HK-2 (cell line): ENCODE results near the gene GRM4.

Experiments
- DNase-seq: peaks from one replicate; pipeline ENCODE4 v3.0.0-alpha.2; 2018; ENCODE audit not compliant: unreplicated experiment

GRM4 gene

DNA sequence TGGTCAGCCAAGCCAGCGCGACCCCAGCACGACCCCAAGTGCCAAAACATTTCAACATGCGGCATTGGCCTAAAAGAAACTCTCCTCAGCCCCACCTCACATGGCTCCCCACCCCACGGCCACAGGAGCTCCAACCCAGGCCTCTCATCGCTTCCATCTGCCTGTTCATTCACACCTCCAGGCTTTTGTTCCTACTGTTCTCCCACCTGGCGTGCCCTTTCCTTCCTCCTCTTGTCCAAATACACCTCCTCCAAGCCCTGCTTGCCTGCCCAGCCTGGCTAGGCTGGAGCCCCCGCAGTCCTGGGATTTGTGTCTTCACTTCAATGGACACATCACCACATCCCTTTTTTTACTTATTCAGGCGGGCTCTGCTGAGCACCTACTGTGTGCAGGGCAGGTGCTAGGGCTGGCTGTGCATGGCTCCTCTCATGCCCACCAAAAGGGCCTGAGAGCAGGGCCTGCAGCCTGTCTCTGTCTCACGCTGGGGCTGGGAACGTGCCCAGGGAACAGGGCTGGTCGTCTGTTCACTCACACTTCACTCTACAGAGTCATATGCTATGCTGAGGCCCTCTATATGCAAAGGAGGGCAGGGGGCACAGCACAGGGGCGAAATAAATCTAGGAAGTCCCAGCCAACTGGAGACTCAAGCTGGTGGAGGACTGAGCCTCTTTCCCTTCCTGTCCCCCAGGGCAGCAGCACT is 61.1 kb downstream of the GRM4 start:
- no peak for DNase-seq

DNA sequence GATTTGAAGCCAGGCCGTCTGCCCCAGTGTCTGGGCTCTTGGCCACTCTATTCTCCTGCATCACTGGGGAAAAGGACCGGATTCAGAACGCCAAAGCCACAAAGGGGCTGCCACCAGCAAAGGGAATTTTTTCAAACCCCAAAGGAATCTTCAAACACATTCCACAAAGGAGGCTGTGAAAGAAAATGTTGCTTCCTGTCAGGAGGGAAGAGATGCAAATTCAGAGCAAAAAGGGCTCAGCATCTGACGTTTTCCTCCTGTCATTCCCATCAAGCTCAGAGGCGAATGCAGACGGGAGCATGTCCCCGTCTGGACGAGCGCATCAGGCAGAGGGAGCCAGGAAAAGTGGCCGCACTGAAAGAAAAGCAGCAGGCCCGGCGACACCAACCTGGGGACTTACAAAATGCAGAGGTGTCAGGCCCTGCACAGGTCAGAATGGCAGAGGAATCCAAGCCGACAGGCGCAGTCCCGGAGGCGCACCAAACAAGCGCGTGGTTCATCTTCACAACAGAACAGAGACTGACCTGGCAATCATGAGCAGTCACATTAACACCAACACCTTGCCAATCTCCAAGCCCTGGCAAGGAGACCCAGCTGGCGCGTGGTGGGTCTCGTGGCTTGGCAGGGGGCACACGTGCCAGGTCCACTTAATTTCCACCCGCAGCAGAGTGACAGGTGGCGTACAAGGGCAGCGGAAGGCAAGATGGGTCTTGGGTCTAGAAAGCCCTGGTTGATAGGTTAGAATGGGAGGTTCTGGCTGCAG is 62.8 kb downstream of the GRM4 start:
- no peak for DNase-seq

DNA sequence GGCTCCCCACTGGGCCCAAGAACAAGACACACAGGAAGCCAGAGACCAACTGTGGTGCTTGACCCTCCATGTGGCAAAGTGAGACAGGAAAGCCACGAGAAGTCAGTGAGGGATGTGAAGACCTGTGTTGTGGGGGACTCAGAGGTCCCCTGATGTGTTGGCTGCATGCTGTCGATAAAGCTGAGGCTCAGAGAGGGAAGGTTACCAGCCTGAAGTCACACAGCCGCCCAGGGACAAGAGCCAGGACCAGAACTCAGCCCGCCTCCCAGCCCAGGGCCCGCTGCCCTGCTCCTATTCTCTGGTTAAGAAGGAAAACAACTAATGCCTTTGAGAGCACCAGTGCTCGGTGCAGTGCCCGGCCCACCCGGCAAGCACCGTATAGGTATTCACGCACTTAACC is 63.5 kb downstream of the GRM4 start:
- no peak for DNase-seq

DNA sequence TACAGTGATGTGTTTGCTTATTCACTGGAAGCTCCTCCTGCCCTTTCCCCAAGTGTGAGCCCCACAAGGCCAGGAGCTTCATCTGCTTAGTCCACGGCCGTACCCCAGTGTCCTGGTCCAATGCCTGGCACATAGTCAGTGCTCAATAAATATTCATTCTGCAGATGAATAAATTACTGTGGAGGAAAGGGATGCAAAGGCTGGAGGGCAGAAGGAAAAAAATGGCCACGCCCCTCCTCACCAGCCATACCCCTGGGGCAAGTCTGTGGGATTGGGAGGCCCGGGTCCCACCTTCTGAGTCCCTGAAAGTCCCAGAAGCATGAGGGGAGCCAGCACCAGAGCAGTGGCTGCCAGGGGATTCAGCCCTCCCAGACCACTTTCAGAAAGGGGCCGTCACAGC is 65.5 kb downstream of the GRM4 start:
- DNase-seq: no peak

DNA sequence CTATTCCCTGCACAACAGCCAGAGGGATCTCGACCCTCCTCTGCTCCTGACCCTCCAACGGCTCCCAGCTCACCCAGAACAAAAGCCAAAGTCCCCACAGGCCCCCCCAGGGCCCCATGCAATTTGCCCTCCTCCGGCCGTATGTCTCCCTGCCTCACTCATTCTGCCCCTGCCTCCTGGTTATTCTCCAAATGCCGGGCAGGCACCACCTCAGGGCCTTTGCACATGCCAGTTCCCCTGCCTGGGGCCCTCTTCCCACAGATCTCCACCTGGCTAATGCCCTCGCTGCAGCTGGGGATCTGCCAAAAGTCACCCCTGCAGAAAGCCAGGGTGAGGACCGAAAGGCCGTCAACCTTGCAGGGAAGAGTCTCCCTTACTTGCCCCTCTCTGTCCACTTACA is 66.0 kb downstream of the GRM4 start:
- DNase-seq: no peak

DNA sequence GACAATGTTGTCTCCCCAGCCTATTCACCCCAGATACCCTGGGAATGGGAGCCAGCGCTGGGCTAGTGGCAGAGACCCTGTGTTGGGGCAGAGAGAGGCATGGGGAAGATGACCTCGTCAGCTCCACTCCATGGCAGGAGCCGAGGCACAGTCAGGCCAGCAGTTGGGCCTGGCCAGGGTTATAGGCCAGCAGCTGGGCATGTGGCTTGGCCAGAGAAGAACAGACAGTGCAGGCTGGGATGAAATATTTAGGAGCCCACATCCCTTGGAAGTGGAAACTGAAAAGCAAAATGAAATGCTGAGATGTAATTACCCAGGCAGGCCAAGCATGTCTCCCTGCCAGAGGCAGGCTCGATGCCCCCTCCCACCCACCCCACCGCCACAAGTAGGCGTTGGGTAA is 70.0 kb downstream of the GRM4 start:
- DNase-seq: no peak

DNA sequence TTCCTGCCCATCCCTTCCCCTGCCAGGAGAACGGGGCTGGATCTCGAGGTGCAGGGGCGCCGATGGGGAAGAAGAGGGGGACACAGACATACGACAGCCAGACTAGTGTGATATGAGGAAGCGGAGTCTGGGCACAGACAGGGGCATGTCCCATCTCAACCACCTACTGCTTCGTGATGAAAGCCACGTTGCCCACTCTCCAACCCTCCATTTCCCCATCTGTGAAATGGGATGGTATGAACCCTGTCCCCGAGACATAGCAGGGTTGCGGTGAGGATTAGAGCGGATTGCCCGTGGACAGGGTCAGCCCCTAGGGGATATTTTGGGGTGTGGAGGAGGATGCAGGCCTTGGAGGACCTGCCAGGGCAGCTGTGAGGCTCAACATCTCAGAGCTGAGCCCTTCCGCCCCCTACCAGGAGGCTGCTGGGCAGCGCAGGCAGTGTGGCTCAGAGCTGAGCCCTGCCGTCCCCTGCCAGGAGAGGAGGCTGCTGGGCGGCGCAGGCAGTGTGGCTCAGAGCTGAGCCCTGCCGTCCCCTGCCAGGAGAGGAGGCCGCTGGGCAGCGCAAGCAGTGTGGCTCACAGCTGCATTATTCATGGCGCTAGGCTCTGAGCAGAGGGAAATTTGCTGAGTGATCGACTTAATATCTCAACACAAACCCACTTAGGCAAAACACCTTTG is 71.7 kb downstream of the GRM4 start:
- DNase-seq: no peak

DNA sequence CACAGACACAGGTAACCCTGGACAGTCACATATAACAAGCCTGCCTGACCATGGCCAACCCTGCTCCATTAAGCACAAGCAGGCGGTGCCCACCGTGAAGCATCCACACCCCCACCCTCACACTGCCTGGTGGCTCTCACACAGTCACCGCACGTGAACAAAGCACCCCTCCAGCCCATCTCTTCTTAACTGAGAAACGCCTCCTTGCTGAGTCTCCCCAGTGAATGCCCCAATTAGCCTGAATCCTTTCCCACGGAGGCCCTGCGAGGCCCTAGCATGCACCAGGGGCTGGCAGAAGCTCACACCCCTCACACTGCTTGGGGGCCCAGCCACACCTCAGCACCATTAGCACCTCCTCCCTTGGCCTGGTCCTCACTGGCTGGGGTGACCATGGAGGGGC is 72.3 kb downstream of the GRM4 start:
- DNase-seq: no peak

DNA sequence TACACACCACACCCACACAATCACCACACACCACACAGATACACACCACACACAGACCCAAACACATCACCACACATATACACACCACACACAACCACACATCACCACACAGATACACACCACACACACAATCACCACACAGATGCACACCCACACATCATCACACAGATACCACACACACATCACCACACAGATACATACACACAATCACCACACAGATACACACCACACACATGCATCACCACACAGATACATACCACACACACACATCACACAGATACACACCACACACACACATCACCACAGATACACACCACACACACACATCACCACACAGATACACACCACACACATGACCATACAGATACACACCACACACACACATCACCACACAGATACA is 73.2 kb downstream of the GRM4 start:
- no peak for DNase-seq

DNA sequence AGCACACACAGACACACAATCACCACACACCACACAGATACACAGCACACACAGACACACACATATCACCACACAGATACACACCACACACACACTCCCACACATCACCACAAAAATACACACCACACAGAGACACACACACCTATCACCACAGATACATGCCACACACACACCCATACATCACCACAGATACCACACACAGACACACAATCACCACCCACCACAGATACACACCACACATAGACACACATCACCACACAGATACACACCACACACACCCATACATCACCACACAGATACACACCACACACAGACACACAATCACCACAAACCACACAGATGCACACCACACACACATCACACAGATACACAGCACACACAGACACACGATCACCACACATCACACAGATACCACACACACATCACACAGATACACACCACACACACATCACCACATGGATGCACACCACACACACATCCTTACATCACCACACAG is 74.0 kb downstream of the GRM4 start:
- DNase-seq: no peak

DNA sequence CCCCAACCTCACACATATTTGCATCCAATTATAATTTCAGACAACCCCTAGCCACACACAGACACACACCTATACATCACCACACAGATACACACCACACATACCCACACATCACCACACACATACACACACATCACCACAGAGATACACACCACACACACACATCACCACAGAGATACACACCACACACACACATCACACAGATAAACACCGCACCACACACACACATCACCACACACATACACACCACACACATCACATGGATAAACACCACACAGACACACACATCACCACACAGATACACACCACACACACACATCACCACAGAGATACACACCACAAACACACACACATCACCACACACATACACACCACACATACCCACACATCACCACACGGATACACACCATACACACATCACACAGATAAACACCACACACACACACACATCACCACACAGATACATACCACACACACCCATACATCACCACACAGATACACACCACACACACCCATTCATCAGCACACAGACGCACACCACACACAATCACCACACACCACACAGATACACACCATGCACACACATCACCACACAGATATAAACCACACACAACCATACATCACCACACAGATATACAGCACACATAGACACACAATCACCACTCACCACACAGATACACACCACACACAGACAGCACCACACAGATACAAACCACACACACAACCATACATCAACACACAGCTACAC is 74.6 kb downstream of the GRM4 start:
- DNase-seq: no peak

DNA sequence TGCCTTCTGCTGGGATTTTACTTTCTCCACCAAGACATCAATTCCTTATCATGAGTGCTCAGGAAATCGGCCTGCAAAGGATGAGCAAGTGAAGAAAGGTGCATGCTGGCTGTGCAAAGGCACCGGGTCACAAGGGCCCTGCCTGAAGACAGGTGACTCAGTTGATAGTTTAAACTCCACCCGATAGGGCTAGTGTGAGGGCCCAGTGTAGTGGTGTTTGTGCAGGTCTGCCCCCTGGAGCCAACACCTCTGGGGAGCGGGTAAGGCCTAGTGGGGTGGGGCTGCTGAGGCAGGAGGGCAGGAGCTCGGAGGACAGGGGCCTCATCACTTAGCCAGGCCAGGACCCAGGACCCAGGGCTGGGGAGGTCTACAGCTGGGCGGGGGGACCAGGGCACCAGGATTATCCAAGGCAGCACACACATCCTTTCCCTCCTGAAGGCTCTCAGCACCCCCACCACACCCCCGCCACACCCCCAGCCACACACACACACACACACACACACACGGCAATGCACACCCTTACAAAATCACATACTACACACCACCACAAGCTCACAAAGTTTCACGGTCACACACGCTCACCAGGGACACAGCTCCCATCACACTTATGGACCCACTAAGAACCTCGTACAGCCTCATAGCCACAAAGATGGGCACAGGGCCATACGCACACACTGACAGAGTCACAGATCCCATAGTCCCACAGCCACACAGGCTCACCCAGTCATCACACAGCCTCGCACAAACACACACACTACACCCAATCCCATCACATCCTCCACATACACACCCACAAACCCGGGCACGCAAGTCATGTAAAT is 75.4 kb downstream of the GRM4 start:
- DNase-seq: no peak

DNA sequence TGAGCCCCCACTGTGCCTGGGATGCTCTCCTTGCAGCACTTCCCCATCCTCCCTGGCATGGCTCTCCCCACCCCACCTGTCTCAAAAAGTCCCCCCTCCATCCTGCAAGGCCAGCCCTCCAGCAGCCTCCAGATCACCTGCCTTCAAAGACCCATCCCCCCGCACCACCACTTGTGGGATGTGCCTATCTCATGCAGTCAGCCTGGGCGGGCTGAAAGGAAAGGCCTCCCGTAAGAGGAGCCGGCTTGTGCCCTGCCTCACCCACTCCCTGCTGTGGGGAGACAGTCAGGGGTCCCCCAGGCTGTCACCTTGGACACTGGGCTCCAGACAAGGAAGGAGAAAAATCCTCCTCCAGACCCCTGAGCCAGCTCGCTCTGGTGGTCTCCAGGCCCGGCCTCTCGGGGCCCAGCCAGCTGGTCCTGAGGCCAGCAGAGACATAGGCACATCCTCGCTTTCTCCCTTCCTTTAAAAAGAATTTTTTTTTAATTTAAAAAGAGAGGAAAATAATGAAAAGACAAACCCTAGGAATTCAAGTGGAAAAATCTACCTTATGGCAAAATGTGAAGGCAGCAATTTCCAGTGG is 77.3 kb downstream of the GRM4 start:
- DNase-seq: no peak

DNA sequence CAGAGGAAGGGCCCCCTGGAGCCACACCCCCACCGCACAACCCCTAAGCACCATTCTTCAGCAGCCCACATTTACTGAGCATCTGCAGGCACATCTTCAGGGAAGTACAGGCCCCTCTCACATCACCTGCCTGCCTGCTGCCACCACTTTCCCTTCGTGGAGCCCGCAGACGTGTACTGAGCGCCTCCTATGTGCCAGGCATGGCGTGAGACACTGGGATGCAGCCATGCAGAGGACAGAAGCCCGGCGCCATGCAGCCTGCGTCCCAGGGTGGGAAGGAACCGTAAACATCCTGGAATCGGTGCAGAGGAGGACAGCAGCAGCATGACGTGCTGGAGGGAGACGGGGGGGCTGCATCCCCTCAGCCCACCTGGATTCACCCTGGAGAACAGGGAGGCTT is 78.1 kb downstream of the GRM4 start:
- DNase-seq: no peak

DNA sequence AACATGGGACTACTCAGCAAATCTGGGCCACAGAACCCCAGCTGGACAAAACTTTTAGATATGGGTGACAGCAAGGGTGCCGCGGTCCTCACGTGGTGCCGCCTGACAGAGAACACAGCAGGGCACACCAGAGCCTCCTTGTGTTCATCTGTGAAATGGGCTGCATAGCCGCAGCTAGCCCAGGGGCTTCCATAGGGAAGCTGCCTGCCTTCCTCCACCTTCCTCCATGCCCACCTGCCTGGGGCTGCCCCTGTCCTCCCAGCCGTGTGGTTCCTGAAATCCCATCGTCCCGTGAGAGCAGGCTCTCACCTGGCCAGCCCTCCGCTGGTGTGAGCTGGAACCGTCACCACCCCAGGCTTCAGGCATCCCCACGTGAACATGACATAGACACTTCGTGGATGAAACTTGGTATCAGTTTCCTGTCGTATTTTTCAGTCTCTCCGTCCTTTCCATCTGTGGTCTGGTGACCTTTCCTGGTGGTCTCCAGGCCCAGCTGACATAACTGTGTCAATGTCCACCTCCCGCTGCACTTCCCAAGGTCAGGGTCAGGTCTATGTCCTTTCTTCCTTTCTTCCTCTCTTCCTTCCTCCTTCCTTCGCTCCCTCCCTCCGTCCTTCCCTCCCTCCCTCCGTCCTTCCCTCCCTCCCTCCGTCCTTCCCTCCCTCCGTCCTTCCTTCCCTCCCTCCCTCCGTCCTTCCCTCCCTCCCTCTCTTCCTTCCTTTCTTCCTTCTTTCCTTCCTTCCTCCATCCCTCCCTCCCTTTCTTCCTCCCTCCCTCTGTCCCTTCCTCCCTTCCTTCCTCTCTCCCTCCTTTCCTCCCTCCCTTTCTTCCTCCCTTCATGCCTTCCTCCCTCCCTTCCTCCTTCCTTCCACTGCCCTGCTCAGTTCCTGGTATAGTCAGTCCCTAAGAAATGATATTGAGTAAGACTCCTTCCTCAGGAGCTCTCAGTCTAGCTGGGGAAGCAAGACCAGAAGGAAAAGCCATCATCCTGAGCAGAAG is 78.8 kb downstream of the GRM4 start:
- DNase-seq: no peak

DNA sequence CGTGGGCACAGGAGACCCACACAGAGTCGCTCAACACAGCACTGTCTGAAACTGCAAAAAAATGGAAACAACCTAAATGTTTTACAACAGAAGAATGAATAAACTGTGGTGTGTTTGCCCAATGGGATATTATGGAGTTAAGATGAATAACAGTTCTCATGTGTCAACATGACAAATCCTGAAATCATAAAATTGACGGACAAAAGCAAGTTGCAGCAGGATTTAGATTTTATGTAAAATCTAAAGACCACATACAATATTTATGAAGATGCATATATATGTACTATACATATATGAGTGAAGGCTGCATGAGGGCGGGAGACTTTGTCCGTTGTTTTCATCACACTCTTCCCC is 79.7 kb downstream of the GRM4 start:
- DNase-seq: no peak

DNA sequence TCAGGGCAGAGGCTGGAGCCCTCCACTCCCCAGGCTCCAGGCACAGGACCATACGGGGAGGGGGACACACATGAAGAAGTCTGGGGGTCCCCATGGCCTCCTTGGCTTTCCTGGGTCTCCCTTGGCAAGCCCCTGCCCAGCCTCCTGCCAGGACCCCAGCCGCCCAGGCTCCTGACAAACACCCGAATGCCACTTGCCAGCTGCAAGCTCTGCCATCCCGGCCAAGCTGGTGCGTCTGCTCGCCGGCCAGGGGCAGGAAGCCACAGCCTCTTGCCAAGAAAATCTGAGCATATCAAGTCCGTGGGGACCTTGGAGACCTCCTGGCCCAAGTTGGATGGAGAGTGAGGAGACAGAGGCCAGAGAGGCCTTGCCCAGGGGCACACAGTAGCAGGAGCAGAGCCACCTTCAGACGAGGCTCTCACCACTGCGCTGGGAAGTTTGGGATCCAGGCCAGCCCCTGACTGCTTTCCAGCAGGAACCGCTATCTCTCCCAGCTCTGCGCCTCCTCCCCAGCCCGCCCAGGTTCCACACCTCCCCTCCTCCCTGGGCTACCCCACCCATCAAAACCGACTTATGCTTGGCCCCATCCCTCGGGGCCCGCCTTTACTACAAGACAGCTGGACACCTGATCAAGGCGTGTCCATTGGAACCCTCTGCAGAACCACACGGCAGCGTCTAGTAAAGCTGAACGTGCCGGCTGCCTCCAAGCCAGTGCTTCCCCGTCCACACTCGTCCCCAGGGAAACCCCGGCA is 80.2 kb downstream of the GRM4 start:
- DNase-seq: no peak

DNA sequence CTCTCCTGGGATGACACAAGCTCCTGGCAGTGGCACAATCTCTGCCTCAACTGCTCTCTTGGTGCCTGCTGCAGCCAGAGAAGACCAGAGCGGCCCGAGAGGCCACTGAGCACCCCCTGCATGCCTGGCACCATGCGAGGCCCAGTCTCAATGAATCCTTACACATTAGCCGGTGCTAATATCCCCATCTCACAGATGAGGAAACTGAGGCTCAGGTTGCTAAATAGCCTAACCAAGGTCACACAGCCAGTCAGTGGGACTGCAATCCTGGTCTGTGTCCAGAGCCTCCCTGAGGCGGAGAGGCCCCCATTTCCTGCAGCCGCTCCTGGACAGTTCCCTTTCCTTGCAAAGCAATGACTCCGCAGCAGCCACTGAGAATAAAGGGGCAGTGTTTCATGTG is 81.2 kb downstream of the GRM4 start:
- no peak for DNase-seq

DNA sequence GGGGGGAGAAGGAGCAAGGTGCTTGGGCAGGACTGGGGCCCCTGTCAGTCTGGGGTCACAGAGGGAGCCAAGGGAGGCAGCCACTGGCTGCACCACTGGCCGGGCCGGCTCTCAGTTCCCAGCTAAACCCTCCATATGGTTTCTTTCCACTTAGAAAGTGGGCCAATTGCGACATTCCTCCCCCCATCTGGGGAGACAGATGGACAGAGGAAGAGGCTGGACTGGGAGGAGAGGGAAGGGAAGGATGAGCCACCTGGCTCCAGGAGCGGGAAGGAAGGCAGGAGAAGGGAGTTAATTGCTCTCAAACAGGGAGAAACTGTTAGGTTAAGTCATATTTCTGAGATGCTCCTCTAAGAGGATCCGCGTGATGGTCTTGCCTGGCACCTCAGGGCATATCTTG is 82.2 kb downstream of the GRM4 start:
- no peak for DNase-seq
